NT2/D1 (cell line): Measurements from ENCODE around the gene DIDO1.

ENCODE experiments used
- YY1 ChIP-seq: IDR thresholded peaks from 2 replicates; pipeline ENCODE4 v1.6.1; 2011; ENCODE audit not compliant: insufficient read length, insufficient read depth
- ZNF274 ChIP-seq: IDR thresholded peaks from 2 replicates; pipeline ENCODE4 v1.6.1; 2011; ENCODE audit warnings: mild to moderate bottlenecking, low read depth, low read length

GRCh38 chr20:62961310-62961783, 35.0 kb upstream of the DIDO1 start:
- TF ChIP-seq YY1 (no peak), ZNF274 (no peak)
